LNCAP (cell line): ENCODE data around the gene TPD52L3.

ENCODE experiments used
- TF ChIP-seq, protein P1 (sequence below): fragments of 450-650 bp; IDR thresholded peaks from 2 replicates; pipeline ENCODE4 v1.5.1; 2017; ENCODE audit warnings: mild to moderate bottlenecking

The TPD52L3 gene

DNA sequence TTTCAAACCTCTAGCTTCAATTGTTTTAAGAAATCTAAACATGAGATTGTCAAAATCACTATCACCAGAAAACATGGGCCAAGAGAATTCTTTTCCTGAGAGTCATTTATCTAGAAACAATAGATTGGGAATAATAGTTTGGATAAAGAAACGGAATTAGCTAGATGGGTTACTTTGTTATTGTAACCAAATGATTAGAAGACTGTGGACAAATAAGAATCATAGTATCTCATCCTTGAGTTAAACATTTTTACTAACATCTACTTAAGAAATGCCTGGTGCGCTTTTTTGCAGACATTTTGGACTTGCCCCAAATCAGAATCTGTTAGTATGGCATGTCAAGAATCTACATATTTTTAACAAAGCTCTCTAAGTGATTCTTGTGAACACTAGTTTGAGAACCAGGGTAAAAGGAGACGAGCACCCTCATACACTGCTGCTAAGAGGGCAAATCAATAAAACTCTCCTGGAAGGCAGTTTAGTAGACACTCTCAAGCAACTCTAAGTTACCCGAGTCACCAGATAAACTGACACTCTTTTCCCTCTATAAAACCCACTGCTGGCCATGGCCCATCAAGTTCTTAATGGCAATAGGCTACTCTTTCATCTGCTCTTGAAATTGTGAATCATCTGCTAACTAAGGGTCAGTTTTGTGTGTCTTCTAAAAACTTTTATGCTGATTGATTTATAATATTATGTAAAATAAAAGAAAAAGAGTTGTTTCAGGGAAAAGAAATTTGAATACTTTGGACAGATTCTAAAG lies 39.1 kb downstream of the TPD52L3 start:
- TF ChIP-seq, protein P1, sequence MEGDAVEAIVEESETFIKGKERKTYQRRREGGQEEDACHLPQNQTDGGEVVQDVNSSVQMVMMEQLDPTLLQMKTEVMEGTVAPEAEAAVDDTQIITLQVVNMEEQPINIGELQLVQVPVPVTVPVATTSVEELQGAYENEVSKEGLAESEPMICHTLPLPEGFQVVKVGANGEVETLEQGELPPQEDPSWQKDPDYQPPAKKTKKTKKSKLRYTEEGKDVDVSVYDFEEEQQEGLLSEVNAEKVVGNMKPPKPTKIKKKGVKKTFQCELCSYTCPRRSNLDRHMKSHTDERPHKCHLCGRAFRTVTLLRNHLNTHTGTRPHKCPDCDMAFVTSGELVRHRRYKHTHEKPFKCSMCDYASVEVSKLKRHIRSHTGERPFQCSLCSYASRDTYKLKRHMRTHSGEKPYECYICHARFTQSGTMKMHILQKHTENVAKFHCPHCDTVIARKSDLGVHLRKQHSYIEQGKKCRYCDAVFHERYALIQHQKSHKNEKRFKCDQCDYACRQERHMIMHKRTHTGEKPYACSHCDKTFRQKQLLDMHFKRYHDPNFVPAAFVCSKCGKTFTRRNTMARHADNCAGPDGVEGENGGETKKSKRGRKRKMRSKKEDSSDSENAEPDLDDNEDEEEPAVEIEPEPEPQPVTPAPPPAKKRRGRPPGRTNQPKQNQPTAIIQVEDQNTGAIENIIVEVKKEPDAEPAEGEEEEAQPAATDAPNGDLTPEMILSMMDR, result no peak

DNA sequence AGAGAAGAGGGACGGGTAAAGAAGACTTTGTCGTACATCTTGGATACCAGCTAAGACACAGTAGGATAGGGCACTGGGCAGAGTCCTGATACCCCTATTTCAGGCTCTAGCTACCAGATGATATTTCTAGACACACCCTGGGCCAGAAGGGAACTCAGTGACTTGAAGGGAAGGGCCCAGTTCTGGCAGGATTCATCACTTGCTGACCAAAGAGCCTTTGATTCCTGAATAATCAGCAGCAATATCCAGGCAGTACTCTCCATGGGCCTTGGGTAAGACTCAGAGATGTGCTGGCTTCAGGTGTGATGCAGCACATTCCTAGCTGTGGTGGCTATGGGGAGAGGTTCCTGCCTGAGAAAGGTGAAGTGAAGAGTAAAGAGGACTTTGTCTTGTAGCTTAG lies 40.7 kb downstream of the TPD52L3 start:
- TF ChIP-seq, protein P1, result no peak
